GM12864 (cell line): ENCODE measurements around the gene COX7A2L.

Experiments
- DNase-seq: peaks from one replicate; pipeline ENCODE4 v3.0.0-alpha.2; 2011; ENCODE audit warnings: low read depth
- H3K4me3 ChIP-seq: 2 replicates; pipeline ENCODE4 v1.5.1; 2011; ENCODE audit warnings: mild to moderate bottlenecking, low read depth, low read length, control low read depth
- CTCF ChIP-seq: IDR thresholded peaks from 2 replicates; pipeline ENCODE4 v1.5.1; 2011; ENCODE audit warnings: low read depth, mild to moderate bottlenecking, moderate library complexity, low read length, control low read depth, inconsistent platforms; ENCODE audit errors: missing control alignments

The COX7A2L gene

GRCh38 chr2:42332575-42332974, 28.4 kb downstream of the COX7A2L start:
- no peak for DNase-seq
- no peak for TF ChIP-seq CTCF
- no peak overlapping the region for H3K4me3 ChIP-seq

- no peak for TF ChIP-seq CTCF
- H3K4me3 ChIP-seq: no peak overlapping the region
- no peak for DNase-seq
Observed at GRCh38 chr2:42331569-42332284, 29.3 kb downstream of the COX7A2L start.

GRCh38 chr2:42329736-42330135, 31.3 kb downstream of the COX7A2L start:
- no peak for DNase-seq
- no peak for TF ChIP-seq CTCF
- H3K4me3 ChIP-seq: no peak overlapping the region

GRCh38 chr2:42328923-42329322, 32.1 kb downstream of the COX7A2L start:
- no peak for TF ChIP-seq CTCF
- DNase-seq: no peak
- H3K4me3 ChIP-seq: no peak overlapping the region

DNA sequence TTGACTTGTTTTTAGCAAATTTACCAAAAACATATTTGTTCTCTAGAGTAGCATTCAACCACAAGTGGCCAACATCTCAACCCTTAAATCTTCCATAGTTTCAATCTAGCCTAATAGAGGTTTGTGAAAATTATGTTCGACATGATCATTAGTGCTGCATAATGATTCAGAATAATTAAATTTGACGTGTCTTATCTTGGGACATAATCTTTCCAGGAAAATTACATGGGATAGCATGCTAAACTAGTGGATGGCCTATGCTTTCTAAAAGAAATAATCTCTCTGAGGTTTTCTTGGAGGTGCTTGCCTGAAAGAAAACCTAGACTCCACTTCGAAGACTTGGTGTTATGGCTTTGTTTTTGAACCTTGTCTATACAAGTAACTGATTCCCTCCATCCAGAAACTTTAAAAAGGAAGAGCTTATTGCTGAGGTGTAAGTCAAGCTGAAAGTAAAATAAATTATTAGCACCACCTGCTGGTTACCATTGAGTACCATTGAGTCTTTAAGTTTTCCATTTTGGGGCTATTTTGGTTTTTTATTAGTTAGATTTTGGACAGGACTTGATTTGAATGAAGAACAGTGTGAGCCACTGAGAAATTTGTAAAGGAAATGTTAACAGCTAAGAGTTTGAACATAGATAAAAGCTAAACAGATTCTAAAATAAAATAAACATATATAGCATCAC, 32.7 kb downstream of the COX7A2L start:
- TF ChIP-seq CTCF: no peak
- no peak overlapping the region for H3K4me3 ChIP-seq
- no peak for DNase-seq

GRCh38 chr2:42327125-42327524, 33.9 kb downstream of the COX7A2L start:
- no peak overlapping the region for H3K4me3 ChIP-seq
- DNase-seq: no peak
- TF ChIP-seq CTCF: no peak

GRCh38 chr2:42325609-42326008, 35.4 kb downstream of the COX7A2L start:
- no peak for DNase-seq
- no peak for TF ChIP-seq CTCF
- no peak overlapping the region for H3K4me3 ChIP-seq
